GM12878 (cell line): ENCODE measurements around the gene CD200R1.

Source experiments
- ASH2L ChIP-seq: fragments of 300-600, 200-600 bp; sonication (generic); IDR thresholded peaks from 2 replicates; pipeline ENCODE4 v1.6.1; 2017; ENCODE audit warnings: low read depth, mild to moderate bottlenecking, borderline replicate concordance
- CTCF ChIP-seq, 3 experiments: IDR thresholded peaks in 2 of 3; conservative IDR thresholded peaks in 1 of 3; 2 replicates each; pipeline ENCODE4 v1.5.1; 2011; ENCODE audit warnings: low read depth in 3 of 3, low read length in 3 of 3, mild to moderate bottlenecking in 3 of 3, control low read depth in 2 of 3, moderate library complexity in 2 of 3, inconsistent platforms in 1 of 3, mixed read lengths in 1 of 3; ENCODE audit not compliant: control insufficient read depth in 2 of 3, insufficient read depth in 1 of 3; ENCODE audit errors: extremely low read depth in 1 of 3
- MAX ChIP-seq: IDR thresholded peaks from 2 replicates; pipeline ENCODE4 v1.6.1; 2012; ENCODE audit warnings: low read depth, low read length, improper control_type of control experiment
- MTA3 ChIP-seq: IDR thresholded peaks from 2 replicates; pipeline ENCODE4 v1.6.1; 2012; ENCODE audit warnings: low read length, inconsistent platforms, borderline replicate concordance
- POLR2A ChIP-seq: IDR thresholded peaks from 2 replicates; pipeline ENCODE4 v1.6.1; 2011; ENCODE audit warnings: low read depth, mild to moderate bottlenecking, low read length
- SMC3 ChIP-seq: IDR thresholded peaks from 2 replicates; pipeline ENCODE4 v1.6.1; 2011; ENCODE audit warnings: low read length, improper control_type of control experiment, borderline replicate concordance
- SRF ChIP-seq, 2 experiments: IDR thresholded peaks; 2 replicates each; pipeline ENCODE4 v1.6.1; 2011; ENCODE audit warnings: low read depth in 2 of 2, low read length in 2 of 2, mild to moderate bottlenecking in 1 of 2, moderate library complexity in 1 of 2
- TAF1 ChIP-seq: IDR thresholded peaks from 2 replicates; pipeline ENCODE4 v1.6.1; 2011; ENCODE audit warnings: mild to moderate bottlenecking, low read depth, low read length, borderline replicate concordance
- ZBTB11 ChIP-seq: fragments of 450-650 bp; formaldehyde crosslinking; IDR thresholded peaks from 2 replicates; pipeline ENCODE4 v1.5.0; 2022; ENCODE audit warnings: mild to moderate bottlenecking, missing genetic modification characterization

GRCh38 chr3:112976001-112976400, 1.1 kb upstream of the CD200R1 start:
- TF ChIP-seq CTCF (IDR thresholded peaks at IDR 0.05 in 2 of 3, conservative IDR thresholded peaks at IDR 0.05 in 1 of 3; ENCODE audit: control insufficient read depth in 2 of 3, extremely low read depth in 1 of 3, insufficient read depth in 1 of 3, low read depth in 3 of 3, low read length in 3 of 3) (no peak), POLR2A (no peak), SRF (IDR thresholded peaks at IDR 0.05; ENCODE audit: low read depth in 2 of 2, low read length in 2 of 2) (no peak), ASH2L (no peak), TAF1 (no peak), ZBTB11 (no peak), MAX (no peak), SMC3 (no peak), MTA3 (no peak)
